Measurements from ENCODE around the gene CACNA1D. TPM values are rescaled to one million over a fixed set of nuclear protein-coding genes. Genes with fewer than 3 reads are reported as not detected.

Gene CACNA1D
- total and polyA plus RNA-seq, 2 experiments from 2014 or later, result 5.2 to 27.8 TPM

DNA sequence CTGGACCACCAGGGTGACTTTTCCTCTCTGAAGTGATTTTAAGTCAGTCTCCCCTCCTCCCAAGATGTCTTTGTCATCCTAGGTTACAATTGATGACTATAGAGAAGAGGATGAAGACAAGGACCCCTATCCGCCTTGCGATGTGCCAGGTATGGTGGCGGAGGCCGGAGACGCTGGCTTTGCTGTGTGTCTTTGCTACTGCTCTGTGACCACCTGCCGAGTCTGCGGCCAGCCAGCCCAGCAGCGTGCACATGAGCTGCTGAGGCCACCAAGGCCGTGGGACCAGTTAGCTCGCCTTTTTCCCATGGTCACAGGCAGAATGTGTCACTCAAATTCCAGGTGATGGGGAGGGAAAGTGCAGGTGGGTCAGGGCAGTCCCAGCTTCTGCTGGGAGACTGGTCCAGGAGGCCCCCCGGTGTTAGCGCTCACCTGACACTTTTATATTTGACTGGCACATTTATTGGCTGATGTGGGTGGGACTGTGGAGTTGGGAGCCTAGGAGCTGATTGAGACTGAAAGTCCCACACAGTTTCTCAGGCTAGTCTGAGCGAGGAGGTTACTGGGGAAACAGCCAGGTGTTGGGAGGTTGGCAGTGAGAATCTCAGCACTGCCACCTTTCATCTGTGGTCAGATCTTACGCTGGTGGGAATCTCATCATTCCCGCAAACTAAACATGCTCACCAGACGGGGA, 237.7 kb downstream of the CACNA1D start:
- TF ChIP-seq EZH2 (IDR thresholded peaks at IDR 0.05; ENCODE audit: borderline replicate concordance) (no peak), EZH2phosphoT487 (IDR thresholded peaks at IDR 0.05; ENCODE audit: low read depth, severe bottlenecking, unreplicated experiment) (no peak)
- TF ChIP-seq, protein P1, sequence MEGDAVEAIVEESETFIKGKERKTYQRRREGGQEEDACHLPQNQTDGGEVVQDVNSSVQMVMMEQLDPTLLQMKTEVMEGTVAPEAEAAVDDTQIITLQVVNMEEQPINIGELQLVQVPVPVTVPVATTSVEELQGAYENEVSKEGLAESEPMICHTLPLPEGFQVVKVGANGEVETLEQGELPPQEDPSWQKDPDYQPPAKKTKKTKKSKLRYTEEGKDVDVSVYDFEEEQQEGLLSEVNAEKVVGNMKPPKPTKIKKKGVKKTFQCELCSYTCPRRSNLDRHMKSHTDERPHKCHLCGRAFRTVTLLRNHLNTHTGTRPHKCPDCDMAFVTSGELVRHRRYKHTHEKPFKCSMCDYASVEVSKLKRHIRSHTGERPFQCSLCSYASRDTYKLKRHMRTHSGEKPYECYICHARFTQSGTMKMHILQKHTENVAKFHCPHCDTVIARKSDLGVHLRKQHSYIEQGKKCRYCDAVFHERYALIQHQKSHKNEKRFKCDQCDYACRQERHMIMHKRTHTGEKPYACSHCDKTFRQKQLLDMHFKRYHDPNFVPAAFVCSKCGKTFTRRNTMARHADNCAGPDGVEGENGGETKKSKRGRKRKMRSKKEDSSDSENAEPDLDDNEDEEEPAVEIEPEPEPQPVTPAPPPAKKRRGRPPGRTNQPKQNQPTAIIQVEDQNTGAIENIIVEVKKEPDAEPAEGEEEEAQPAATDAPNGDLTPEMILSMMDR (IDR thresholded peaks at IDR 0.05; ENCODE audit: poor library complexity), result no peak
- no peak overlapping the region for H3K4me3 ChIP-seq
- no peak for DNase-seq (ENCODE audit: low spot score)
- peaks cover 6% of the 10 kb centered on the region for H3K4me1 ChIP-seq (ENCODE audit: insufficient read depth)
- H3K36me3 ChIP-seq (replicated peaks; ENCODE audit: insufficient read depth, low read depth), result no peaks in the 10 kb centered on the region
- no peaks in the 10 kb centered on the region for H3K9me3 ChIP-seq (ENCODE audit: low read depth)
- no peaks in the 10 kb centered on the region for H3K27me3 ChIP-seq
- H3K9me2 ChIP-seq (replicated peaks; ENCODE audit: insufficient read depth), result no peaks in the 10 kb centered on the region
- H4K20me1 ChIP-seq (ENCODE audit: insufficient read depth, poor library complexity, severe bottlenecking), result no peaks in the 10 kb centered on the region
- H3K4me2 ChIP-seq, result no peak overlapping the region
- WGBS (ENCODE audit: low lambda C conversion rate, missing lambda C conversion rate), result 94% methylated on average over 16 of the region's 16 CpGs
- H3K79me2 ChIP-seq, result no peaks in the 10 kb centered on the region
- H3K27ac ChIP-seq, result no peak overlapping the region
- no peak overlapping the region for H2AFZ ChIP-seq

DNA sequence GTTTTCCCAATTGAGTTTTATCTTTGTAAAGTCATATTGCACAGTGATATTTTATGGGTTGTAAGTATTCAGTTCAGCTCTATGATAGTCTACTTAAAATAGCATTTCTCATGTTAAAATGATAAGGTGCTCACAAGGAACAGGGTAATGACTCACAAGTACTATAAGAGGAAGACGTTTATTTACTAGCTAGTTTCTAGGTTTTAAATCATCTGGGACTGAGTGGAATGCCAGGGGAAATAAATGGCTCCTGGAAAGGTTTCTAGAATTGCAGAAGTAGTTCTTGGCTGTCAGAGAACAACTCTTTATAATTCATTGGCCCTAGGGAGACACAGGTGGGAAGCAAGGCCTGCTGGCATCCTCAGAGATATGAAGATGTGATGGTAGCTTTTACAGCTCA, 239.0 kb downstream of the CACNA1D start:
- Histone ChIP-seq H3K4me3 (no peak overlapping the region), H2AFZ (no peak overlapping the region), H3K4me2 (no peak overlapping the region), H3K36me3 (replicated peaks; ENCODE audit: insufficient read depth, low read depth) (no peaks in the 10 kb centered on the region), H3K79me2 (no peaks in the 10 kb centered on the region), H3K27ac (no peak overlapping the region), H3K27me3 (no peaks in the 10 kb centered on the region), H4K20me1 (ENCODE audit: insufficient read depth, poor library complexity, severe bottlenecking) (no peaks in the 10 kb centered on the region), H3K4me1 (ENCODE audit: insufficient read depth) (peaks cover 6% of the 10 kb centered on the region), H3K9me2 (replicated peaks; ENCODE audit: insufficient read depth) (no peaks in the 10 kb centered on the region), H3K9me3 (ENCODE audit: low read depth) (no peaks in the 10 kb centered on the region)
- 37% methylated on average over 1 of the region's 1 CpG for WGBS (ENCODE audit: low lambda C conversion rate, missing lambda C conversion rate)
- TF ChIP-seq EZH2phosphoT487 (IDR thresholded peaks at IDR 0.05; ENCODE audit: low read depth, severe bottlenecking, unreplicated experiment) (no peak), EZH2 (IDR thresholded peaks at IDR 0.05; ENCODE audit: borderline replicate concordance) (no peak)
- TF ChIP-seq, protein P1 (IDR thresholded peaks at IDR 0.05; ENCODE audit: poor library complexity), result no peak
- DNase-seq (ENCODE audit: low spot score), result no peak

DNA sequence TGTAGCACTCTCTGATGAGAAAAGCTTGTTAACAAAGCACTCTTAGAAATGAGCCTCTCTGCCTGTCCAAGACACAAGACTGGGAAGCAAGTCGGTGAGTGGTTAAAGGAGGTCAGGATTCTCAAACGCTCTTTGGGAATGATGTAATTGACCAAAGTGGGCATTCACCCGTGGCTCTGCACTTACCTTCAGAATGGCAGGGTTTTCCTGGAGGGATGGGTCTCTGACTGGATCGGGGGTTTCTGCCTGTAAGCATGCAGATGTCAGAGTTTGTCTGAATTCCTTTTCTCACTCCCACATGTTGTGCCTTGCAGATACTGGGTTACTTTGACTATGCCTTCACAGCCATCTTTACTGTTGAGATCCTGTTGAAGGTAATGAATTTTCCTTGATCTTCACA, 245.6 kb downstream of the CACNA1D start:
- H3K79me2 ChIP-seq, result no peaks in the 10 kb centered on the region
- H3K27ac ChIP-seq, result no peak overlapping the region
- H3K36me3 ChIP-seq (replicated peaks; ENCODE audit: insufficient read depth, low read depth), result no peaks in the 10 kb centered on the region
- 81% methylated on average over 4 of the region's 4 CpGs for WGBS (ENCODE audit: low lambda C conversion rate, missing lambda C conversion rate)
- no peak overlapping the region for H2AFZ ChIP-seq
- H4K20me1 ChIP-seq (ENCODE audit: insufficient read depth, poor library complexity, severe bottlenecking), result no peaks in the 10 kb centered on the region
- TF ChIP-seq, protein P1 (IDR thresholded peaks at IDR 0.05; ENCODE audit: poor library complexity), result no peak
- TF ChIP-seq EZH2phosphoT487 (IDR thresholded peaks at IDR 0.05; ENCODE audit: low read depth, severe bottlenecking, unreplicated experiment) (no peak), EZH2 (IDR thresholded peaks at IDR 0.05; ENCODE audit: borderline replicate concordance) (no peak)
- H3K4me1 ChIP-seq (ENCODE audit: insufficient read depth), result no peaks in the 10 kb centered on the region
- no peak overlapping the region for H3K4me3 ChIP-seq
- no peak overlapping the region for H3K4me2 ChIP-seq
- no peaks in the 10 kb centered on the region for H3K9me2 ChIP-seq (replicated peaks; ENCODE audit: insufficient read depth)
- no peaks in the 10 kb centered on the region for H3K27me3 ChIP-seq
- H3K9me3 ChIP-seq (ENCODE audit: low read depth), result no peaks in the 10 kb centered on the region
- no peak for DNase-seq (ENCODE audit: low spot score)
